Spleen (tissue), 11 donors: ENCODE measurements around the gene CNTNAP2. TPM values are rescaled to one million over a fixed set of nuclear protein-coding genes. Genes with fewer than 3 reads are reported as not detected.
A peak's percentile ranks its signal among the peaks of the same experiment; 100 is the strongest.

ENCODE experiments used
- DNase-seq: peaks from one replicate; pipeline ENCODE4 v3.0.0-alpha.2; 2020
- H3K27ac ChIP-seq, 8 donors: fragments of 200-600 bp; sonication (generic) in 7 of 8; 1 replicate in 4 of 8; 2 replicates in 4 of 8; pipeline versions ENCODE4 v1.5.0 to v1.8.0; 2016 to 2021; ENCODE audit warnings: inconsistent platforms in 4 of 8, mild to moderate bottlenecking in 4 of 8, moderate library complexity in 1 of 8
- H3K27me3 ChIP-seq, 7 donors: fragments of 200-600 bp; sonication (generic) in 6 of 7; replicated peaks in 1 of 7; 1 replicate in 4 of 7; 2 replicates in 3 of 7; pipeline versions ENCODE4 v1.5.0 to v1.8.0; 2016 to 2021; ENCODE audit warnings: inconsistent platforms in 3 of 7, mild to moderate bottlenecking in 1 of 7
- H3K36me3 ChIP-seq, 6 donors: fragments of 200-600 bp; sonication (generic) in 5 of 6; 1 replicate in 4 of 6; 2 replicates in 2 of 6; pipeline versions ENCODE4 v1.5.0 to v1.8.0; 2016 to 2021; ENCODE audit warnings: inconsistent platforms in 2 of 6
- H3K4me1 ChIP-seq, 6 donors: fragments of 200-600 bp; sonication (generic) in 5 of 6; 1 replicate in 3 of 6; 2 replicates in 3 of 6; pipeline versions ENCODE4 v1.5.0 to v1.8.0; 2016 to 2021; ENCODE audit warnings: inconsistent platforms in 3 of 6
- H3K4me3 ChIP-seq, 8 donors: fragments of 200-600 bp; sonication (generic) in 7 of 8; 1 replicate in 4 of 8; 2 replicates in 4 of 8; pipeline versions ENCODE4 v1.5.0 to v1.8.0; 2016 to 2021; ENCODE audit warnings: inconsistent platforms in 4 of 8, mild to moderate bottlenecking in 4 of 8, moderate library complexity in 2 of 8
- H3K9me3 ChIP-seq, 8 donors: fragments of 200-600 bp; sonication (generic) in 7 of 8; 1 replicate in 4 of 8; 2 replicates in 4 of 8; pipeline versions ENCODE4 v1.5.0 to v1.8.0; 2016 to 2021; ENCODE audit warnings: inconsistent platforms in 4 of 8
- POLR2A ChIP-seq, 3 donors: fragments of 450-650 bp; IDR thresholded peaks; one replicate each; pipeline ENCODE4 v1.5.1; 2017; ENCODE audit warnings: antibody characterized with exemption in 3 of 3, mild to moderate bottlenecking in 1 of 3
- POLR2AphosphoS5 ChIP-seq, 3 donors: sonication (generic); formaldehyde crosslinking; IDR thresholded peaks; one replicate each; pipeline ENCODE4 v1.5.1; 2017; ENCODE audit warnings: antibody characterized with exemption in 3 of 3
- WGBS, 5 donors: extraction: QIAGEN DNeasy Blood & Tissue Kit in 3 of 5; methylation state at CpG; one replicate each; pipeline versions ENCODE4 v1.1.5 to v1.1.7; 2013 to 2018; 5-methylcytosine and 5-hydroxymethylcytosine counted together
- intact Hi-C: fragments of 100-400 bp; cut with DNase I; formaldehyde crosslinking; loops from one replicate; pipeline ENCODE4 v1.15.0; 2023; ENCODE audit warnings: low total_unique reads
- polyA plus RNA-seq, 3 donors: library from polyadenylated mRNA; stranded (reverse); fragments of 200-250 nt; gene quantifications; one replicate each; pipeline ENCODE4 v1.2.1, GENCODE V29; 2013
- total RNA-seq, 7 donors: library from RNA; depleted of rRNA in 3 of 7; stranded (reverse); fragments of >200 nt in 3 of 7; fragmentation: NEBNext Ultra II Directional in 4 of 7; extraction: Animal tissue kit (Norgen Biotek cat#: 25700) in 4 of 7; gene quantifications; one replicate each; pipeline versions ENCODE4 v1.1.0 to v1.2.1, GENCODE V29; 2016 to 2021
- TF ChIP-seq, protein P1 (sequence below), 11 experiments: fragments of 200-600 bp in 7 of 11; fragments of 450-650 bp in 4 of 11; sonication (generic) in 4 of 11; IDR thresholded peaks in 8 of 11; conservative IDR thresholded peaks in 3 of 11; 1 replicate in 7 of 11; 2 replicates in 4 of 11; pipeline versions ENCODE4 v1.4.0 to v1.8.0; 2016 to 2021; ENCODE audit warnings: antibody characterized with exemption in 11 of 11, inconsistent platforms in 4 of 11, mild to moderate bottlenecking in 1 of 11
- donor health status: healthy with polysubstance abuse.
- donor health status: DM: no; HTN: no; CAD: no; lungs with moderate emphysema.
- donor health status: DM: no; HTN: no; CAD: no.
- donor health status: Bipolar disorder and iron deficiency.
- donor health status: healthy.
- donor health status: DM: no; HTN: no; CAD: no.
- donor health status: DM: yes; HTN: yes; CAD: no.

Gene CNTNAP2
- total and polyA plus RNA-seq, 10 donors = 0.13 to 2.0 (median 0.82) TPM

- Histone ChIP-seq H3K27ac (no peak overlapping the region), H3K36me3 (no peaks in the 10 kb centered on the region), H3K27me3 (no peaks in the 10 kb centered on the region), H3K4me1 (peaks cover 0 to 13% (median 0%) of the 10 kb centered on the region in 6 donors), H3K4me3 (no peak overlapping the region), H3K9me3 (no peaks in the 10 kb centered on the region)
- TF ChIP-seq, protein P1, sequence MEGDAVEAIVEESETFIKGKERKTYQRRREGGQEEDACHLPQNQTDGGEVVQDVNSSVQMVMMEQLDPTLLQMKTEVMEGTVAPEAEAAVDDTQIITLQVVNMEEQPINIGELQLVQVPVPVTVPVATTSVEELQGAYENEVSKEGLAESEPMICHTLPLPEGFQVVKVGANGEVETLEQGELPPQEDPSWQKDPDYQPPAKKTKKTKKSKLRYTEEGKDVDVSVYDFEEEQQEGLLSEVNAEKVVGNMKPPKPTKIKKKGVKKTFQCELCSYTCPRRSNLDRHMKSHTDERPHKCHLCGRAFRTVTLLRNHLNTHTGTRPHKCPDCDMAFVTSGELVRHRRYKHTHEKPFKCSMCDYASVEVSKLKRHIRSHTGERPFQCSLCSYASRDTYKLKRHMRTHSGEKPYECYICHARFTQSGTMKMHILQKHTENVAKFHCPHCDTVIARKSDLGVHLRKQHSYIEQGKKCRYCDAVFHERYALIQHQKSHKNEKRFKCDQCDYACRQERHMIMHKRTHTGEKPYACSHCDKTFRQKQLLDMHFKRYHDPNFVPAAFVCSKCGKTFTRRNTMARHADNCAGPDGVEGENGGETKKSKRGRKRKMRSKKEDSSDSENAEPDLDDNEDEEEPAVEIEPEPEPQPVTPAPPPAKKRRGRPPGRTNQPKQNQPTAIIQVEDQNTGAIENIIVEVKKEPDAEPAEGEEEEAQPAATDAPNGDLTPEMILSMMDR (IDR thresholded peaks at IDR 0.05 in 8 of 11, conservative IDR thresholded peaks at IDR 0.05 in 3 of 11) = no peak
- no peak for TF ChIP-seq POLR2AphosphoS5 (IDR thresholded peaks at IDR 0.05)
- no peak for TF ChIP-seq POLR2A (IDR thresholded peaks at IDR 0.05)
- 67 to 78% (median 71%) methylated on average over 6 of the region's 6 CpGs for WGBS, 5 donors
- intact Hi-C loops = no loop called here
- no peak for DNase-seq
These were observed 2093.1 kb downstream of the CNTNAP2 start for GRCh38 chr7:148209643-148210190.

DNA sequence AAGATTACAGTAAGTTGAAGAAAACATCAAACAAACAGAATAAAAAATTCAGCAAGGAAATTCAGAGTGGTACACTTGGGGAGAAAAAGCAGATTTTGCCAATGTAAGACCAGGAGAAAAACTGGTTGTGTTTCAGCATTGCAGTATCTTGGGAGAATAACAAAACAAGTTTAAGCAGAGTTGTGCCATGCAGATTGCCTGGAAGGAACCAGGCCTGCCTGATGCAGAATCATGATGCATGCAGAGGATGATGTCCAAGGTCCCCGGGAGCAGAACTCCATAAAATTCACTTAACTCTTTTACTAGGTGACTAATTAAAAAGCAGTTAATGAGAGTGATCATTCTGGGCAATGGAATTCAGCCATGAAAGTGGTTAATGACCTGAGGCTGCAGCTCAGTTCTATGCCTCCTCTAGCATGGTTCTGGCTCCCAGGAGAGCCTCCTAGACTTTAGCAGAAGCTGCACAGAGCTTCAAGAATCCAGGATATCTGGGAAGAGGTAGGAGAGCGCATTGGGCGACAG is 2094.3 kb downstream of the CNTNAP2 start:
- intact Hi-C loops = no loop called here
- Histone ChIP-seq H3K4me1 (peaks cover 0 to 13% (median 0%) of the 10 kb centered on the region in 6 donors), H3K36me3 (no peaks in the 10 kb centered on the region), H3K9me3 (no peaks in the 10 kb centered on the region), H3K27ac (no peak overlapping the region), H3K4me3 (no peak overlapping the region), H3K27me3 (no peaks in the 10 kb centered on the region)
- WGBS, 5 donors = 90 to 97% (median 94%) methylated on average over 3 of the region's 3 CpGs
- no peak for TF ChIP-seq POLR2AphosphoS5 (IDR thresholded peaks at IDR 0.05)
- TF ChIP-seq, protein P1 (IDR thresholded peaks at IDR 0.05 in 8 of 11, conservative IDR thresholded peaks at IDR 0.05 in 3 of 11) = no peak
- no peak for DNase-seq

- no peak for TF ChIP-seq POLR2AphosphoS5 (IDR thresholded peaks at IDR 0.05)
- TF ChIP-seq POLR2A (IDR thresholded peaks at IDR 0.05) = no peak
- TF ChIP-seq, protein P1 (IDR thresholded peaks at IDR 0.05 in 8 of 11, conservative IDR thresholded peaks at IDR 0.05 in 3 of 11) = no peak
- Histone ChIP-seq H3K9me3 (peaks cover 0 to 2% (median 0%) of the 10 kb centered on the region in 8 donors), H3K4me1 (peaks cover 0 to 13% (median 0%) of the 10 kb centered on the region in 6 donors), H3K27ac (no peak overlapping the region), H3K4me3 (peak overlapping the region in 1 of 8 donors; percentile 11), H3K27me3 (no peaks in the 10 kb centered on the region), H3K36me3 (no peaks in the 10 kb centered on the region)
- no peak for DNase-seq
- intact Hi-C loops = no loop called here
These were observed 2095.1 kb downstream of the CNTNAP2 start for GRCh38 chr7:148211740-148212151.

DNA sequence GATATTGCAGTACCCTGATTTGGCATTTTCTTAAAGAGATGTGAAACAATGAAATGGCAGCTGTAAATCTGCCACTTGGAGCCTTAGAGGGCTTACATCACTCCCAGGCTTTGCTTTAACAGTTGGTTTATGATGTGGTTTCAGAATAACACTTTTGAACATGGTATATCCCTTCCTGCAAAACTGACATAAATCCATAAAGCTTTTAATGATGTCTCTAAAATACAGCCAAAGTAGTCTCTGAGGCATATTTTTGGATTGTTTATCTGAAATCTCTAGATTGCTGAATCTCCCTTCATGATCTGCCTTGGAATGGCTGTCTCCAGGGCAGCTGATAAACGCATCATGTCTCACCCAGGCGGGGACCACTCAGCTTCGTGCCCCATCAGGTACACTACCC is 2096.1 kb downstream of the CNTNAP2 start:
- 88 to 97% (median 95%) methylated on average over 3 of the region's 3 CpGs for WGBS, 5 donors

More for the DNA sequence above, 2096.1 kb downstream of the CNTNAP2 start:
- Histone ChIP-seq H3K27ac (no peak overlapping the region), H3K4me1 (peaks cover 0 to 13% (median 0%) of the 10 kb centered on the region in 6 donors), H3K36me3 (no peaks in the 10 kb centered on the region), H3K27me3 (no peaks in the 10 kb centered on the region), H3K4me3 (no peak overlapping the region), H3K9me3 (peaks cover 0 to 7% (median 0%) of the 10 kb centered on the region in 8 donors)
- no peak for DNase-seq
- TF ChIP-seq POLR2AphosphoS5 (IDR thresholded peaks at IDR 0.05) (no peak), POLR2A (IDR thresholded peaks at IDR 0.05) (no peak)
- TF ChIP-seq, protein P1 (IDR thresholded peaks at IDR 0.05 in 8 of 11, conservative IDR thresholded peaks at IDR 0.05 in 3 of 11) = no peak
- intact Hi-C loops = no loop called here
